Coronary artery (tissue), 2 donors: ENCODE measurements around the gene PBX3.

Experiments
- DNase-seq: peaks from one replicate; pipeline ENCODE4 v3.0.0-alpha.2; 2017; ENCODE audit warnings: low spot score
- H3K27ac ChIP-seq, 2 donors: fragments of 200-600 bp; sonication (generic); one replicate each; pipeline ENCODE4 v1.5.1; 2016 to 2019
- H3K4me3 ChIP-seq: fragments of 200-600 bp; sonication (generic); 2 replicates; pipeline ENCODE4 v1.5.1; 2016; ENCODE audit warnings: mild to moderate bottlenecking, moderate library complexity
- CTCF ChIP-seq: fragments of 200-600 bp; sonication (generic); IDR thresholded peaks from one replicate; pipeline ENCODE4 v1.5.1; 2019; ENCODE audit warnings: antibody characterized with exemption

Gene PBX3

GRCh38 chr9:125706651-125707471, 40.3 kb upstream of the PBX3 start, which contains the start of gene MAPKAP1:
Gene MAPKAP1, minus strand, starts transcription at chr9:125707208. Its CDS starts 34,634 bp downstream, at chr9:125672574.
- DNase-seq, result peak; percentile 96
- Histone ChIP-seq H3K27ac (peak within 1 kb of the TSS; percentile 76 to 77), H3K4me3 (peak within 1 kb of the TSS; percentile 86)
- TF ChIP-seq CTCF, result no peak

- Histone ChIP-seq H3K27ac (peak overlapping the region; percentile 76 to 77), H3K4me3 (peak overlapping the region; percentile 86)
- no peak for TF ChIP-seq CTCF
- no peak for DNase-seq
These were observed 39.7 kb upstream of the PBX3 start for GRCh38 chr9:125707472-125707804.

GRCh38 chr9:125726456-125727132, 20.6 kb upstream of the PBX3 start:
- TF ChIP-seq CTCF, result no peak
- DNase-seq, result no peak
- no peak overlapping the region for H3K27ac ChIP-seq
- H3K4me3 ChIP-seq, result no peak overlapping the region

- no peak for TF ChIP-seq CTCF
- H3K27ac ChIP-seq, result no peak overlapping the region
- no peak overlapping the region for H3K4me3 ChIP-seq
- DNase-seq, result no peak
These were observed 17.0 kb upstream of the PBX3 start for GRCh38 chr9:125730168-125730567.

GRCh38 chr9:125732562-125732961, 14.6 kb upstream of the PBX3 start:
- Histone ChIP-seq H3K27ac (no peak overlapping the region), H3K4me3 (no peak overlapping the region)
- no peak for TF ChIP-seq CTCF
- DNase-seq, result no peak

- no peak for TF ChIP-seq CTCF
- no peak overlapping the region for H3K27ac ChIP-seq
- H3K4me3 ChIP-seq, result no peak overlapping the region
- no peak for DNase-seq
These were observed 7.7 kb upstream of the PBX3 start for GRCh38 chr9:125739436-125739835.

GRCh38 chr9:125742657-125743056, 4.5 kb upstream of the PBX3 start:
- Histone ChIP-seq H3K27ac (no peak overlapping the region), H3K4me3 (no peak overlapping the region)
- DNase-seq, result no peak
- TF ChIP-seq CTCF, result no peak
